Epithelial cell of proximal tubule (primary cell): ENCODE data around the gene DENND4A. TPM values are rescaled to one million over a fixed set of nuclear protein-coding genes. Genes with fewer than 3 reads are reported as not detected.
"Not testable (repeated sequence)": the region's sequence is repeated elsewhere in the genome, so short reads cannot be mapped to it uniquely, and the experiment has no call there.

Experiments
- DNase-seq: peaks from one replicate; pipeline ENCODE4 v3.0.0-alpha.2; 2011; ENCODE audit warnings: low read depth
- H3K4me3 ChIP-seq: 2 replicates; pipeline ENCODE4 v1.5.1; 2011; ENCODE audit warnings: low read depth, mild to moderate bottlenecking, low read length
- CTCF ChIP-seq: conservative IDR thresholded peaks from 2 replicates; pipeline ENCODE4 v1.5.1; 2012; ENCODE audit warnings: low read depth, mild to moderate bottlenecking, low read length
- total RNA-seq: library from RNA; depleted of rRNA; stranded (reverse); fragments of >200 nt; gene quantifications from 2 replicates; pipeline ENCODE4 v1.2.3, GENCODE V29; 2015

The DENND4A gene
- total RNA-seq, 1 donor from 2014 or later = 5.2 TPM

GRCh38 chr15:65818927-65819562 is 27.0 kb upstream of the DENND4A start:
- TF ChIP-seq CTCF = no peak
- DNase-seq = no peak
- H3K4me3 ChIP-seq = no peak overlapping the region

- no peak overlapping the region for H3K4me3 ChIP-seq
- DNase-seq = no peak
- no peak for TF ChIP-seq CTCF
Observed at GRCh38 chr15:65816441-65816840, 24.3 kb upstream of the DENND4A start.

GRCh38 chr15:65816008-65816407 is 23.9 kb upstream of the DENND4A start:
- H3K4me3 ChIP-seq, DNase-seq: not testable (repeated sequence)

GRCh38 chr15:65814271-65814670 is 22.2 kb upstream of the DENND4A start:
- not testable (repeated sequence) for H3K4me3 ChIP-seq, DNase-seq

DNA sequence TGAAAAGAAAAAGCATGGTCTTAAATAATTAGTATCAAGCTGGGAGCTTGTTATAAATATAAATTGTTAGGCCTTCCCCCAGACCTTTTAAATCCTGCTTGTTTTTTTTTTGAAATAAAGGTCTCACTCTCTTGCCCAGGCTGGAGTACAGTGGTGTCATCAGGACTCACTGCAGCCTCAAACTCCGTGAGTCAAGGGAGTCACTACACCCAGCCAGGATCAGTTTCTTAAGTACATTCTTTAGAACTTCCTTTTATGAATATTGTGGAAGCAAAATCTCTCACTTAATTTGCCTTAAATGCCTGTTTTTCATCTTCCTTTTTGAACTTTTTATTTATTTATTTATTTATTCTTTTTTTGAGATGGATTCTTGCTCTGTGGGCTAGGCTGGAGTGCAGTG is 20.8 kb upstream of the DENND4A start:
- H3K4me3 ChIP-seq = no peak overlapping the region
- TF ChIP-seq CTCF = no peak
- no peak for DNase-seq

DNA sequence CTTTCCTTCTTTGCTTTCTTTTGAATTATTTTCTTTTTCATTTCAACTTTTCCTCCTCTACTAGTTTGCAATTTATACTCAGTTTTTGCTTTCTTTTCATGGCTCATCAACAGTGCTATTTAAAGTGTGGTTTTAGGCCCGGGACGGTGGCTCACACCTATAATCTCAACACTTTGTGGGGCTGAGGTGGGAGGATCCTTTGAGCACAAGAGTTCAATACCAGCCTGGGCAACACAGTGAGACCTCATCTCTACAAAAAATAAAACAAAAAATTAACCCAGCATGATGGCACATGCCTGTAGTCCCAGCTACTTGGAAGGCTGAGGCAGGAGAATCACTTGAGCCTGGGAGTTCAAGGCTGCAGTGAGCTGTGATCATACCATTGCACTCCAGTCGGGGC is 20.4 kb upstream of the DENND4A start:
- no peak overlapping the region for H3K4me3 ChIP-seq
- no peak for TF ChIP-seq CTCF
- DNase-seq = no peak

DNA sequence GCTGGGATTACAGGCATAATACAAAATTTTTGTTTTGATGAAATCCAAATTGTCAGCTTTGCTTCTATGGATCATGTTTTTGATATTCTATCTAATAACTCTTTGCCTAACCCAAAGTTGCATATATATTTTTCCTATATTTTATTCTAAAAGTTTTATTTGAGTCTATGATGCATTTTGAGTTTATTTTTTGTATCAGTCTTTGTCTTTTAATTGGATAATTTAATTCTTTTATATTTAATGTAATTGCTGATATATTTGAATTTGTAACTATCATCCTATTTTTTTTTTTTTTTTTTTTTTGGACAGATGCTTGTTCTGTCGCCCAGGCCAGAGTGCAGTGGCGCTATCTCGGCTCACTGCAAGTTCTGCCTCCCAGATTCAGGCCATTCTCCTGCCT is 19.7 kb upstream of the DENND4A start:
- no peak overlapping the region for H3K4me3 ChIP-seq
- DNase-seq = no peak
- no peak for TF ChIP-seq CTCF

- not testable (repeated sequence) for DNase-seq, H3K4me3 ChIP-seq
Observed at GRCh38 chr15:65811011-65811733, 19.1 kb upstream of the DENND4A start.
